GM10248 (cell line): Measurements from ENCODE around the gene ZNF423.

Experiments
- CTCF ChIA-PET: fragments of 300-600 bp; sonication (Branson Sonifier 250); formaldehyde crosslinking; extraction: SDS; loops from one replicate; lab custom pipeline; 2021; ENCODE audit warnings: antibody characterized with exemption; lab: Yijun Ruan, JAX
- POLR2A ChIA-PET: fragments of 350-650 bp; sonication (Branson Sonifier 250); formaldehyde crosslinking; extraction: SDS; loops from one replicate; lab custom pipeline; 2020; ENCODE audit warnings: antibody characterized with exemption; lab: Yijun Ruan, JAX
- DNase-seq: peaks from one replicate; pipeline ENCODE4 v3.0.0; 2012; ENCODE audit errors: extremely low spot score
- TF ChIP-seq, protein P1 (sequence below): IDR thresholded peaks from 2 replicates; pipeline ENCODE4 v1.5.1; 2012; ENCODE audit warnings: mild to moderate bottlenecking, low read depth; ENCODE audit errors: extremely low read depth, missing control alignments, control extremely low read depth

The ZNF423 gene

DNA sequence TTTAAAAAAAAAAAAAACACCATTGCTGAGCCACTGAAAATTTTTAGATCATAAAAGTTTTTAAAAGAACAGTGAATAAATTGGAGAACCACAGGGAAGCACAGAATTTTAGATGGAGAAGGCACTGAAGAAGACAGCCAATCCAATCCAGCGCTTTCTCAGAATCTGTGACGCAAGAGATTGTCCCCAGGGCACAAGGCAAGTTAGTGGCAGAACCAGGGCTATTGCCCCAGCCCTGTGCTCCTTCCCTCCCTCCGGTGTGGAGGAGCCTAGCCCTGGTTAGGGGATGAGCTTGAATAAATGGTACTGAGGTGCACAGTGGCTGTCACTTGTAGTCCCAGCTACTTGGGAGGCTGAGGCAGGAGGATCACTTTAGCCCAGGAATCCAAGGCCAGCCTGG lies 108.3 kb downstream of the ZNF423 start:
- TF ChIP-seq, protein P1, sequence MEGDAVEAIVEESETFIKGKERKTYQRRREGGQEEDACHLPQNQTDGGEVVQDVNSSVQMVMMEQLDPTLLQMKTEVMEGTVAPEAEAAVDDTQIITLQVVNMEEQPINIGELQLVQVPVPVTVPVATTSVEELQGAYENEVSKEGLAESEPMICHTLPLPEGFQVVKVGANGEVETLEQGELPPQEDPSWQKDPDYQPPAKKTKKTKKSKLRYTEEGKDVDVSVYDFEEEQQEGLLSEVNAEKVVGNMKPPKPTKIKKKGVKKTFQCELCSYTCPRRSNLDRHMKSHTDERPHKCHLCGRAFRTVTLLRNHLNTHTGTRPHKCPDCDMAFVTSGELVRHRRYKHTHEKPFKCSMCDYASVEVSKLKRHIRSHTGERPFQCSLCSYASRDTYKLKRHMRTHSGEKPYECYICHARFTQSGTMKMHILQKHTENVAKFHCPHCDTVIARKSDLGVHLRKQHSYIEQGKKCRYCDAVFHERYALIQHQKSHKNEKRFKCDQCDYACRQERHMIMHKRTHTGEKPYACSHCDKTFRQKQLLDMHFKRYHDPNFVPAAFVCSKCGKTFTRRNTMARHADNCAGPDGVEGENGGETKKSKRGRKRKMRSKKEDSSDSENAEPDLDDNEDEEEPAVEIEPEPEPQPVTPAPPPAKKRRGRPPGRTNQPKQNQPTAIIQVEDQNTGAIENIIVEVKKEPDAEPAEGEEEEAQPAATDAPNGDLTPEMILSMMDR = no peak
- CTCF ChIA-PET = no interaction called here
- POLR2A ChIA-PET = no interaction called here
- DNase-seq = no peak

DNA sequence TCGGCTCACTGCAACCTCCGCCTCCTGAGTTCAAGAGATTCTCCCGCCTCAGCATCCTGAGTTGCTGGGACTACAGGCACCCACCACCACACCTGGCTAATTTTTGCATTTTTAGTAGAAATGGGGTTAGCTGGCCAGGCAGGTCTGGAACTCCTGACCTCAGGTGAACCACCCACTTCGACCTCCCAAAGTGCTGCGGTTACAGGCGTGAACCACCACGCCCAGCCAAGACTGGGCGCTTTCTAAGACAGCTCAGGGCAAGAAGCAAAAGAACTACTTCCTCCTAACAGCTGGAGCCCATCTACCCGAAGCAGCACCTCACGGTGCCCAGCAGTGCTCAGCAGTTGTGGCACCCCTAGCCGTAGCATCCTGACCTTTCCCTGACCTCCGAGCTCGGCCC lies 109.4 kb downstream of the ZNF423 start:
- POLR2A ChIA-PET = no interaction called here
- no peak for DNase-seq
- TF ChIP-seq, protein P1 = no peak
- CTCF ChIA-PET = interaction anchor here (0.9 kb wide), 1 partner anchor 10 kb away, joined by 3 read pairs; no protein-coding TSS in a partner anchor

DNA sequence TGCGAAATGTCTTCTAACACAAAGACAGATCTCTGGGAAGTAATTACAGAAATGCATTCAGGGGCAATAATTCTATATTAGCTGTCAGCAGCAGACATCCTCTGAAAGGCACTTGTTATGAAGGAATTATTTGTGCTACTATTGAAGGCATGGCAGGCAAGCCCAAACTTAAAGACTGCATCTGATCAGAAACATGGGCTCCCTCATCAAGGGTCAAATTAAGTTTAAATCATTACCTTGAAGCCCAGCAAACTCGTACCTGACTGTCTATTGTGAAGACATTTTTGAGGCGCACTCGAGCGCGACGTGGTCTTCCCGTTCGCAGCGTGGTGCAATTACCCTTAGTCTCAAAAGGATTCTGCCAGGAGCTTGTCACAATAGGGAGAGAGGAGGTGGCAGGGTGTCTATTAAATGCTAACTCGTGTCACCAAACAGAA lies 110.6 kb downstream of the ZNF423 start:
- TF ChIP-seq, protein P1 = no peak
- ChIA-PET POLR2A (no interaction called here), CTCF (no interaction called here)
- DNase-seq = no peak

DNA sequence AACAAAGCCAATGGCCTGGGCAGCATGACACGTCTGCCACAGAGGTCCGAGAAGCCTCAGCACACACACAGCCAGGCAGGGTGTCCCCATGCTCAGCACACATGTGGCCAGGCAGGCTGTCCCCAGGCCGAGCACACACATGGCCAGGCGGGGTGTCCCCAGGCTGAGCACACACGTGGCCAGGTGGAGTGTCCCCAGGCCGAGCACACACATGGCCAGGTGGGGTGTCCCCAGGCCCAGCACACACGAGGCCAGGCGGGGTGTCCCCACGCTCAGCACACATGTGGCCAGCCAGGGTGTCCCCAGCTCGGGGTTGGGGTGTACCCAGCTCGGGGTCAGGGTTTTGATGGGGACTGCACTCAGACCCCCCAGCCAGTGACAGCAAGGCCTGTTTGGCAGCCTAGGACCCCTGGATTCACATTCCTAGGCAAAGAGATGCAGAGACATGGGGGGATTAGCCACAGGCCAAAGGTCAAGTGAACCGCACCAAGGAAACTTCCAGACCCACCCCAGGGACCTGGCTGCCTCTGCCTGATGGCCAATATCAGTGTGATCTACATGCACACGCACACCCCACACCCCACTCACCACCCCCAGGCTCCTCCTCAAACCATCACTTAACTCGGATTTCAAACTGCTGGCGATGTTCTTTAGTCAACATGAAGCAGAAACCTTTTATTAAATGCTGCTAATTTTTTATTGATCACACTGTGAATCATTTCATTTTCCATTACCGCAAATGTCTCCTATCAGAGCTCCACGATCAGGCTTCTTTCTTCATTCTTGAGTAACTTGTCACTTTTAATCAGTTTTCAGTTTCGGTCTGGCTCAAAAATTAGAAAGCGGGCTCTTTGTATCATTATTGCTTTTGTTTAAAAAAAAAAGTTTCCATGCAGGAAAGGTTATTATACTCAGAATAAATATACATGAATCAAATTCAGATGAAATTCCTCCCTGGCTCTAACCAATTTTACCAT lies 111.4 kb downstream of the ZNF423 start:
- ChIA-PET POLR2A (no interaction called here), CTCF (no interaction called here)
- TF ChIP-seq, protein P1 = no peak
- no peak for DNase-seq

- TF ChIP-seq, protein P1 = no peak
- DNase-seq = no peak
- CTCF ChIA-PET = no interaction called here
- POLR2A ChIA-PET = no interaction called here
Observed at GRCh38 chr16:49743658-49744057, 112.3 kb downstream of the ZNF423 start.

DNA sequence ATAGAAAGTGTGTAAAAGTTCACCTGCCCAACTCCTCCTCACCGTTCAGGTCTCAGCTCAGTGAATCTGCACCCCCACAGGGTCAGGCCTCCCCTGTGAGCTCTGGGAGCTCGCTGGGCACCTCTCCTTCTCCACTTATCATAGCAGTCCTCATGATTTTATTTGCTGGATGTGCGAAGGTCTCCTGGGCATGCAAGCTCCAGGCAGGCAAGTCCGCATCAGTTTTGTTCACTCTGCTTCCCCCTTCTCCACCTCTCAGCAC lies 112.8 kb downstream of the ZNF423 start:
- ChIA-PET CTCF (no interaction called here), POLR2A (no interaction called here)
- no peak for DNase-seq
- TF ChIP-seq, protein P1 = no peak
